Peyer's patch (tissue), 4 donors: ENCODE results near the gene TCF7L1.

ENCODE experiments used
- CTCF ChIP-seq, 6 experiments: fragments of 450-650 bp in 4 of 6; fragments of 200-600 bp in 2 of 6; sonication (generic) in 1 of 6; IDR thresholded peaks; one replicate each; pipeline ENCODE4 v1.5.1; 2017 to 2019; ENCODE audit warnings: antibody characterized with exemption in 6 of 6, mild to moderate bottlenecking in 3 of 6, moderate library complexity in 1 of 6
- POLR2A ChIP-seq, 2 donors: fragments of 450-650 bp; IDR thresholded peaks; one replicate each; pipeline ENCODE4 v1.5.1; 2017; ENCODE audit warnings: antibody characterized with exemption in 2 of 2, mild to moderate bottlenecking in 2 of 2, moderate library complexity in 2 of 2

- TF ChIP-seq CTCF (IDR thresholded peaks at IDR 0.05) = no peak
- no peak for TF ChIP-seq POLR2A (IDR thresholded peaks at IDR 0.05)
Measured at GRCh38 chr2:85085563-85085962, 47.6 kb upstream of the TCF7L1 start.
